ENCODE measurements around the gene RAB32. TPM values are rescaled to one million over a fixed set of nuclear protein-coding genes. Genes with fewer than 3 reads are reported as not detected.

Gene RAB32
- total RNA-seq, result under 1 TPM; 0.16 to 0.32 (median 0.18) TPM

DNA sequence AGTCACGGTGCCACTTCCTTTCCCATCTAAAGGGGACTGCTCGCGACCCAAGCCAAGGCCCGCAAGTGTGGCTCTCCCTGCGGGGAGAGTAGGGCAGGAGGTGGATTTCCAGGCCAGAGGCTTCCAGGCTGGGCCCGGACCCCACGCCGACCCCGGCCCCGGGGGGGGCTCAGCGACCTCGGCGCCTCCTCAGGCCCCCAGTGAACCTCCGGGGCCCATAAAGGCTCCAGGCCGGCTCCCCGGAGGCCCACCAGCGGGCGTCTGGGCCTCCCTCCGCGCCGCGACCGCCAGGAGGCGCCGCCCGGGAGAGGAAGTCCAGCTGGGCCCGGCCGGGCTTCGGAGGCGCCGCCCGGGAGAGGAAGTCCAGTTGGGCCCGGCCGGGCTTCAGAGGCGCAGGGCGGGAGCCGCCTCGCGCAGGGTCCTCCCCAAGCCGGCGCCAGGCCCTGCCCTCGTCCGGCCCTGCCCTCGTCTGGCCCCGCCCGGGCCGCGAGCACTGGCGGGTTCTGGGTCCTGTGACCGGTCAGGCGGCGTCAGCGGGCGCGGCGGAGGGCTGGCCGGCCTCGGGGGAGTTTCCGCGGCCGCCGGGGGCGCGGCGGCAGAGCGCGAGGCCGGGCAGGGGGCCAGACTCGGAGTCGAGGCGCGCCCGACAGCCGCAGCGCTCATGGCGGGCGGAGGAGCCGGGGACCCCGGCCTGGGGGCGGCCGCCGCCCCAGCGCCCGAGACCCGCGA is at the start of gene RAB32:
TSS of gene RAB32 (plus strand) at position 623 of the 729 bp plus-strand sequence. CDS start at position 662, 39 bp downstream.
- DNase-seq (no peak), ATAC-seq (peak; percentile 59 to 72)
- H3K27me3 Mint-ChIP-seq (ENCODE audit: low read depth), result peaks cover 32% of the 10 kb centered on the region
- no peaks in the 10 kb centered on the region for H3K36me3 Mint-ChIP-seq (ENCODE audit: insufficient read depth)
- peak within 1 kb of the TSS; percentile 62 for H3K4me3 Mint-ChIP-seq
- peaks cover 6% of the 10 kb centered on the region for H3K4me1 Mint-ChIP-seq (ENCODE audit: low read depth)
- no peaks in the 10 kb centered on the region for H3K9me3 Mint-ChIP-seq

- no peak for ATAC-seq
- Mint-ChIP-seq H3K27me3 (ENCODE audit: low read depth) (no peaks in the 10 kb centered on the region), H3K36me3 (ENCODE audit: insufficient read depth) (no peaks in the 10 kb centered on the region), H3K4me3 (no peak overlapping the region), H3K9me3 (no peaks in the 10 kb centered on the region), H3K4me1 (ENCODE audit: low read depth) (no peaks in the 10 kb centered on the region)
- no peak for DNase-seq
These were observed 45.3 kb upstream of the RAB32 start for GRCh38 chr6:146498309-146498708.

- no peaks in the 10 kb centered on the region for H3K9me3 Mint-ChIP-seq
- no peaks in the 10 kb centered on the region for H3K27me3 Mint-ChIP-seq (ENCODE audit: low read depth)
- no peaks in the 10 kb centered on the region for H3K36me3 Mint-ChIP-seq (ENCODE audit: insufficient read depth)
- no peaks in the 10 kb centered on the region for H3K4me1 Mint-ChIP-seq (ENCODE audit: low read depth)
- ATAC-seq (no peak), DNase-seq (no peak)
- H3K4me3 Mint-ChIP-seq, result no peak overlapping the region
These were observed 40.5 kb upstream of the RAB32 start for GRCh38 chr6:146503096-146503495.

DNA sequence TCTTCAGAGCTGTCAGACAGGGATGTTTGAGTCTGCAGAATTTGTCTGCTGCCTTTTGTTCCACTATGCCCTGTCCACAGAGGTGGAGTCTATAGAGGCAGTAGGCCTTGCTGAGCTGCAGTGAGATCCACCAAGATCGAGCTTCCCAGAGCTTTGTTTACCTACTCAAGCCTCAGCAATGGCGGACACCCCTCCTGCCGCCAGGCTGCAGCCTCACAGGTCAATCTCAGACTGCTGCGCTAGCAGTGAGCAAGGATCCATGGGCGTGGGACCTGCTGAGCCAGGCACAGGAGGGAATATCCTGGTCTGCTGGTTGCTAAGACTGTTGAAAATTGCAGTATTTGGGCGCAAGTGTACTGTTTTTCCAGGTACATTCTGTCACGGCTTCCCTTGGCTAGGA is 28.4 kb upstream of the RAB32 start:
- Mint-ChIP-seq H3K4me3 (no peak overlapping the region), H3K4me1 (ENCODE audit: low read depth) (no peaks in the 10 kb centered on the region), H3K36me3 (ENCODE audit: insufficient read depth) (no peaks in the 10 kb centered on the region), H3K9me3 (peaks cover 6% of the 10 kb centered on the region), H3K27me3 (ENCODE audit: low read depth) (no peaks in the 10 kb centered on the region)
- no peak for DNase-seq
- ATAC-seq, result no peak

GRCh38 chr6:146526192-146526591 is 17.4 kb upstream of the RAB32 start:
- H3K4me3 Mint-ChIP-seq, result no peak overlapping the region
- peaks cover 13% of the 10 kb centered on the region for H3K9me3 Mint-ChIP-seq
- H3K27me3 Mint-ChIP-seq (ENCODE audit: low read depth), result no peaks in the 10 kb centered on the region
- H3K4me1 Mint-ChIP-seq (ENCODE audit: low read depth), result no peaks in the 10 kb centered on the region
- no peak for ATAC-seq
- no peak for DNase-seq
- H3K36me3 Mint-ChIP-seq (ENCODE audit: insufficient read depth), result no peaks in the 10 kb centered on the region

GRCh38 chr6:146532702-146533101 is 10.9 kb upstream of the RAB32 start:
- Mint-ChIP-seq H3K27me3 (ENCODE audit: low read depth) (no peaks in the 10 kb centered on the region), H3K9me3 (no peaks in the 10 kb centered on the region), H3K4me1 (ENCODE audit: low read depth) (no peaks in the 10 kb centered on the region), H3K4me3 (no peak overlapping the region), H3K36me3 (ENCODE audit: insufficient read depth) (no peaks in the 10 kb centered on the region)
- no peak for DNase-seq
- no peak for ATAC-seq

DNA sequence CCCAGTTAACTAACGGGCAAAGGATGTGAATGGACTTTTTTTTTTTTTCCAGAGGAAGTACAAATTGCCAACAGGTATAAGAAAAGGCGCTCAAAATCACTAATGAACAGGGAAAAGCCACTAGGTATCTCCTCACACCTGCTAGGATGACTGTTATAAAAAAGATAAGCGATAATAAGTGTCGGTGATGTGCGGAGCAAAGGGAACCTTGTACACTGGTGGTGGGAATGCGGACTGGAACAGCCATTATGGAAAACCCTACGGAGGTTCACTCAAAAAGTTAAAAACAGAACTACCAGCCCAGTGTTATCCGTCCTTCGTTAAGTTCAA is 787 bp upstream of the RAB32 start:
- Mint-ChIP-seq H3K9me3 (no peaks in the 10 kb centered on the region), H3K27me3 (ENCODE audit: low read depth) (peaks cover 32% of the 10 kb centered on the region), H3K4me3 (no peak overlapping the region), H3K36me3 (ENCODE audit: insufficient read depth) (no peaks in the 10 kb centered on the region), H3K4me1 (ENCODE audit: low read depth) (peaks cover 6% of the 10 kb centered on the region)
- ATAC-seq, result no peak
- DNase-seq, result no peak

DNA sequence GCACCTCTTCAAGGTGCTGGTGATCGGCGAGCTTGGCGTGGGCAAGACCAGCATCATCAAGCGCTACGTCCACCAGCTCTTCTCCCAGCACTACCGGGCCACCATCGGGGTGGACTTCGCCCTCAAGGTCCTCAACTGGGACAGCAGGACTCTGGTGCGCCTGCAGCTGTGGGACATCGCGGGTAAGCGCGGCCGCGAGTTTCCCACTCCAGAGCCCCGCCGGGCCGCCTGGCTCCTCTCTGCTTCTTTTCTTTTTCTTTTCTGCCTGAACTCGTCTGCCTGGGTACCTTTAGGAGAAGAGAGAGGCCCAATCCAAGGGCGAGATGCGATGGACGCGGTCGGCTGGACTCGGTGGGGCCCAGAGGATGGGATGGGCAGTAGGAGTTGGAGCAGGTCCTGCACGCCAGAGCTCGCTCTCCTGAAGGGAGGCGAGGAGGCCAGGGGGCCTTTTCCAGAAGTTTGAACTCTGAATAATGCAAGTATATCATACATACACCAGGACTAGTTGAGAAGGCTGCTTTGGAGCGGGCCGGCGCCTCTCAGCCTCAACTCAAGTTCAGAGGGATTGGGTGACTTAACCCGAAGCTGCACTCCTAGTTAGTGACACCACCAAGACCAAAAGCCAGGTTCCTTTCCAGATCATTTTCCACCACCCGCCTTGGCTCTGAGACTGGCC is 445 bp downstream of the RAB32 start:
- H3K36me3 Mint-ChIP-seq (ENCODE audit: insufficient read depth), result no peaks in the 10 kb centered on the region
- H3K27me3 Mint-ChIP-seq (ENCODE audit: low read depth), result peaks cover 30% of the 10 kb centered on the region
- H3K9me3 Mint-ChIP-seq, result no peaks in the 10 kb centered on the region
- peak overlapping the region; percentile 62 for H3K4me3 Mint-ChIP-seq
- peak in 1 of 2 donors; percentile 23 for ATAC-seq
- DNase-seq, result no peak
- peaks cover 6% of the 10 kb centered on the region for H3K4me1 Mint-ChIP-seq (ENCODE audit: low read depth)

- Mint-ChIP-seq H3K36me3 (ENCODE audit: insufficient read depth) (no peaks in the 10 kb centered on the region), H3K27me3 (ENCODE audit: low read depth) (peaks cover 30% of the 10 kb centered on the region), H3K9me3 (no peaks in the 10 kb centered on the region), H3K4me3 (no peak overlapping the region), H3K4me1 (ENCODE audit: low read depth) (peaks cover 6% of the 10 kb centered on the region)
- ATAC-seq (no peak), DNase-seq (no peak)
These were observed 1.1 kb downstream of the RAB32 start for GRCh38 chr6:146544616-146545182.

- Mint-ChIP-seq H3K4me3 (no peak overlapping the region), H3K36me3 (ENCODE audit: insufficient read depth) (no peaks in the 10 kb centered on the region), H3K27me3 (ENCODE audit: low read depth) (peaks cover 30% of the 10 kb centered on the region), H3K4me1 (ENCODE audit: low read depth) (peaks cover 6% of the 10 kb centered on the region), H3K9me3 (no peaks in the 10 kb centered on the region)
- ATAC-seq, result no peak
- DNase-seq, result no peak
These were observed 1.9 kb downstream of the RAB32 start for GRCh38 chr6:146545581-146545980.

DNA sequence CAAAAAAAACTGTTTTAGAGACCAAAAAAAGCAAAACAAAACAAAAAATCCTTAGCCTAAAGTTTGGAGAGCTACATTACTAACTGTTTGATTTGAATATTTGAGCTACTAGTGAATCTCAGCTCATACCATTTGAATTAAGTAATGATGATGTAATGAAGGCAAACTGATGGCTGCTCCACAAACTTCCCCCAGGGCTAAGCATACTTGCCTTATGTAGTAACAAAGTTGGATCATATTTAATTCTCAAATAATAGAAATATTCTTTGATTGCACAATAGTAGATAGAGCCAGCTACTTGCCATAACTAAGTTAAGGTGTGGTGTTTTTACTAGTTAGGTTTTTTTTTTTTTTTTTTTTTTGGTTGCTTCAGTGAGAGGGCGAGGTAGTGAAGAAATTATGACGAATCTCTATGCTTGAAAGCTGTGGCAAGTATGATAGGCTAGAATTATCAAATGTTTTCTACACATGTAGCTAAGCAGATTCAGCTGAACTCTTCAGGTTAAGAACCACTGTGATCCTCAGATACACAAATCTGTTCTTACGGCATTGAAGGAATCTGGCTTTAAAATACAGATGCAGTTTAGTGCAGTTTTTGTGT is 2.9 kb downstream of the RAB32 start:
- no peaks in the 10 kb centered on the region for H3K9me3 Mint-ChIP-seq
- H3K4me3 Mint-ChIP-seq, result no peak overlapping the region
- no peaks in the 10 kb centered on the region for H3K36me3 Mint-ChIP-seq (ENCODE audit: insufficient read depth)
- ATAC-seq, result no peak
- peaks cover 6% of the 10 kb centered on the region for H3K4me1 Mint-ChIP-seq (ENCODE audit: low read depth)
- DNase-seq, result no peak
- H3K27me3 Mint-ChIP-seq (ENCODE audit: low read depth), result peaks cover 26% of the 10 kb centered on the region

GRCh38 chr6:146547889-146548288 is 4.3 kb downstream of the RAB32 start:
- peaks cover 4% of the 10 kb centered on the region for H3K4me1 Mint-ChIP-seq (ENCODE audit: low read depth)
- no peak overlapping the region for H3K4me3 Mint-ChIP-seq
- no peaks in the 10 kb centered on the region for H3K9me3 Mint-ChIP-seq
- H3K27me3 Mint-ChIP-seq (ENCODE audit: low read depth), result peaks cover 18% of the 10 kb centered on the region
- no peak for ATAC-seq
- DNase-seq, result no peak
- H3K36me3 Mint-ChIP-seq (ENCODE audit: insufficient read depth), result no peaks in the 10 kb centered on the region

DNA sequence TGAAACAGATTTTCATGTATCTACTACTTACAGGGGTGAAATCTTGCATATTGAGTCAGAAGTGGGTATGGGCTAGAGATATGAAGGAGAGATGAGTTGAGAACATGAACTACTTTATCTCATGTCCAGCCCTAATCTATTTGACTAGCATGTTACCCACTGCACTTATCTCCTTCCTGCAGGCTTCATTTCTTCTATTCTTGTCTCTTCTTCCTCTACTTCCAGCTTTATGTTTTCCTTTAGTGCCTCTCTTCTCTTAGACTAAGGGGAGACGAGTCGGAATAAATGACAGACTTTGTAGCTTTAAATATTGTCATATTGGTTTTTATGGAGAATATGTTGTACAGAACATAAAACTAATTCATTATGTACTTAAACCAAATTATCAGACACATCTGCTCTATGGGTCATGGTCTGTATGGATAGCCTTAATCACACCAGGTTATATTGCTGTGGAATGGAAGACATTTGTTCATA is 5.3 kb downstream of the RAB32 start:
- Mint-ChIP-seq H3K36me3 (ENCODE audit: insufficient read depth) (no peaks in the 10 kb centered on the region), H3K9me3 (no peaks in the 10 kb centered on the region), H3K4me1 (ENCODE audit: low read depth) (peaks cover 4% of the 10 kb centered on the region), H3K27me3 (ENCODE audit: low read depth) (peaks cover 15% of the 10 kb centered on the region), H3K4me3 (no peak overlapping the region)
- ATAC-seq (no peak), DNase-seq (no peak)

DNA sequence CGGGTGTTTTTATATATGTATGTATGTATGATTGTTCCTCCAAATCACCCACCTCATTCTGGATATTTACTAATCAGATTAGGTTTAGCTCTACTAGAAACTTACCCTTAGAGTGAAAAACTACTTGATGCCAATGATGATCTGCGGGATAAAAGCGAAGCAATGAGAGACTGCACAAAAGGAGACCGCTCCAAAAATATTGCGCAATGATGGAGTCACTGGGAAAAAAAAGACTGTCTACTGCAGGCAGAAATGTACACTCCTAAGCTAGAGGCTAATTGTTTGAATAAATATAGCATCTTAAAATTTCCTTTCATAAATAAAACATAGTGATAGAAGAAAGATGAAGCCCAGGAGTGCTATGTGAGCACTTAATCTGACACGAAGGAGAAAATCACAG is 7.3 kb downstream of the RAB32 start:
- no peak overlapping the region for H3K4me3 Mint-ChIP-seq
- H3K4me1 Mint-ChIP-seq (ENCODE audit: low read depth), result no peaks in the 10 kb centered on the region
- no peaks in the 10 kb centered on the region for H3K36me3 Mint-ChIP-seq (ENCODE audit: insufficient read depth)
- ATAC-seq (no peak), DNase-seq (no peak)
- H3K27me3 Mint-ChIP-seq (ENCODE audit: low read depth), result no peaks in the 10 kb centered on the region
- no peaks in the 10 kb centered on the region for H3K9me3 Mint-ChIP-seq
